NCI-H1105 treated with DMSO at 0.1 percent for 48 hours (cell line): ENCODE measurements around the gene ZIK1.

Source experiments
- DNase-seq: peaks from one replicate; lab custom pipeline; 2025; lab: John Stamatoyannopoulos, UW

ZIK1 gene

DNA sequence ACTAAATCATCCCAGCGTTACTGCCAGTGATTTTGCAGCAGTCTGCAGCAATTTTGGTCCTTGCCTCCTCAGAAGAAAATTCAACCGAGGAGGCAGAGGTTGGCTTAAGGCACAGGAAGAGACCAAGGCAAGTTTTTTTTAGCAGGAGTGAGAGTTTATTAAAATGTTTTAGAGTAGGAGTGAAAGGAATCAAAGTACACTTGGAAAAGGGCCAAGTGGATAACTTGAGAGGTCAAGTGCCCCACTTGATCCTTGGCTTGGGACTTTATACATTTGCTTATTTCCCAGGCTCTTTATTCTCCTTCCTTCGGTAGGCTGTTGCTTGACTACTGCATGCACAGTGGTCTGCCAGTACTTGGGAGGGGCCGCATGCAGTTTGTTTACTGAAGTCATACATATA is 27.2 kb downstream of the ZIK1 start:
- DNase-seq: no peak

GRCh38 chr19:57613941-57614743 is 30.2 kb downstream of the ZIK1 start, which contains the start of gene ZNF134:
TSS of gene ZNF134 (plus strand) at chr19:57614242. CDS start at chr19:57619469, 5,227 bp downstream.
- peak; percentile 94 for DNase-seq

DNA sequence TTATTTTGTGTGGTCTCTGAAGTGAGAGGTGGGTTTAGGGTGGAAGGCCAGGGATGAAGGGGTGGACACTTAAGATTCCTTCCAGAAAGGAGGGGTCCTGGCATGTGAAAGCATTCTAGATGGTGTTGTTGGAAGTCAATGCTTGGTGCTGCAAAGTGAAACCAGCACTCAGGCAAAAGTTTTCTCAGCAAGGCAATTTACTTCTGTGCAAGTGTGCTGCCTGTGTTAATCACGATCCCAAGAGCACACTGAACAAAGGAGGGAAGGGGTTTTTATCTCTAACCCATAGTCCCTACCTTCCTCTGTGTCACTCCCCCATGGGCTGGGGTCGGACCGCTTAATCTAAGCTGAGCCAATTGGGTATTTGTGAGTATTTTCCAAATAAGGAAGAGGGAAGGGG is 31.4 kb downstream of the ZIK1 start:
- no peak for DNase-seq

- DNase-seq: no peak
Observed at GRCh38 chr19:57620673-57621348, 36.9 kb downstream of the ZIK1 start.

DNA sequence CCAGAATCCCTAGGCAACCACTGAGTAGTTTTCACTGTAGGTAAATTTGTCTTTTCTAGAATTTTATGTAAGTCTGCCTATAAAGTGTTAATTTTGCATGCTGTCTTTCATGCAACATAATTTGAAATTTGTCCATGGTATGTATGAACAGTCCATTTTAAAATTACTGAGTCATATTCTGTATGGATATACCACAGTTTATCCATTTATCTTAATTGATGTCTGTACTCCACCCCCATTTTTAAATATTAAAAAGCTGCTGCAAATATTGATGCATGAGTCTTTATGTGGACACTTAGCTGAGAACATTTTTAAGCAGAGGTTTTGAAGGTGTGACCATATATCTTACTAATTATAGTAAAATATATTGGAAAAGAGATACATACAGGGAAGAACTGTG is 39.1 kb downstream of the ZIK1 start:
- DNase-seq: no peak

DNA sequence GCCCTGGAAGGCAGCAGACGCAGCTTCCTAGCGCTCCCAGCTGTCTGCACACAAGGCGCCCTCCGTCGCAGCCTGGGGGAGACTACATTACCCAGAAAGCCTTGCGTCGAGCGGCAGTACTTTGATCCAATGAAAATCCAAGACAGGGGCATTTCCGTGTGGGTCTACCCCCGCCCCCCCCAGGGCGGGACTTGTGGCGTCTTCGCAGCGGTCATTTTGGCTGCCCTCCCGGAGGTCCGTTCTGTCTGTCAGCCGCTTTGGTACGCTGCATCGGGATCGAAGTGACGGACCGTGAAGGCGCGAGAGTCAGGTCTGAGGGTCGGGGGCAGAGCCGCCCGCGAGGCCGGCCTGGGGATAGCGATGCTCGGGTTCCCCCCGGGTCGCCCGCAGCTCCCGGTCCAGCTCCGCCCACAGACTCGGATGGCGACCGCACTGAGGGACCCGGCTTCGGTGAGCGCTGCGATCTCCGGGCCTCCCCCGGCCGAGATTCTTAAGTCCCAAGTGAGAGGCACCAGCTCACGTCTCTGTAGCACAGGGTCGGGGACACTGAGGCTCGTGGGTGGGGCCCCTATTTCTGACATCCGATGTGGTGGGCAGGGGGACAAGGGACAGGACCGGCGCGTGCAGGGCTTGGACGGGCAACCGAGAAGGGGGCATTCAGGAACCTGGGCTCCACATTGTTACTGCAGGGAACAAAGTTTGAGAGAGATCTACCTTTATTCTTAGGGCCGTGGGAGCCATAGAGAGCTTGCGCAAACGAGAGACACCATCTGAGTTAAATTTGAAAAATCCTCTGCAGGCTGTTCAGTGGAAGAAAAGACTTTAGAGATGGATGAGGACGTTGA is 49.3 kb downstream of the ZIK1 start, which contains the start of gene ZNF211:
ZNF211 (plus strand) TSS at position 182 of the 845 bp plus-strand sequence; CDS start at position 361, 179 bp downstream.
- peak; percentile 97 for DNase-seq

DNA sequence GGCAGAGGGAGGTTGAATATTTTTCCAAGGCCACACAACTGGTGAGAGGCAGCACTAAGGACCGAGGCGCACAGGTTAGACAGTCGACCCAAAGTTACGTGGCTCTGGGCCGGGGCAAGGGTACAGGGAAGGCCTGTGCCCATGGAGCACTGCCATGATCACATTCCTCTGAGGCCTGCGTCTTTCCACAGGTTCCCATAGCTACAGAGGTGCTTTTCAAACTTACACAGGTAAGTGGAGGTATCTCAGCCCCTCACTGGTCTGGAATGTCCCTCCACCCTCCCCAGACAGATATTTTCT is 49.8 kb downstream of the ZIK1 start:
- DNase-seq: no peak

DNA sequence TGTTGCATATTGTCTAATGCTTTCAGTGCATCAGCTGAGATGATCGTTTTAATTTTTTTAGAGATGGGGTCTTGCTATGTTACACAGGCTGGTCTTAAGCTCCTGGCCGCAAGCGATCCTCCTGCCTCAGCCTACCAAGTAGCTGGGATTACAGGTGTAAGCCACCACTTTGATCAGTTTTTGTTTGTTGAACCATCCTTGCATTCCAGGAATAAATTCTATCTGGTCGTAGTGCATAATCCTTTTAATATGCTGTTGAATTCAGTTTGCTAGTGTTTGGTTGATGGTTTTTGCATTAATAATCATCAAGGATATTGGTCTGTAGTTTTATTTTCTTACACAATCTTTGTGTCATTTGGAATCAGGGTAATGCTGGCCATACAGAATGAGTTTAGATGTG is 53.4 kb downstream of the ZIK1 start:
- no peak for DNase-seq

GRCh38 chr19:57641715-57642234 is 57.8 kb downstream of the ZIK1 start:
- DNase-seq: no peak

- DNase-seq: peak; percentile 62
Observed at GRCh38 chr19:57642396-57643046, 58.6 kb downstream of the ZIK1 start.
